Measurements from ENCODE around the gene KCNB1.

Gene KCNB1

DNA sequence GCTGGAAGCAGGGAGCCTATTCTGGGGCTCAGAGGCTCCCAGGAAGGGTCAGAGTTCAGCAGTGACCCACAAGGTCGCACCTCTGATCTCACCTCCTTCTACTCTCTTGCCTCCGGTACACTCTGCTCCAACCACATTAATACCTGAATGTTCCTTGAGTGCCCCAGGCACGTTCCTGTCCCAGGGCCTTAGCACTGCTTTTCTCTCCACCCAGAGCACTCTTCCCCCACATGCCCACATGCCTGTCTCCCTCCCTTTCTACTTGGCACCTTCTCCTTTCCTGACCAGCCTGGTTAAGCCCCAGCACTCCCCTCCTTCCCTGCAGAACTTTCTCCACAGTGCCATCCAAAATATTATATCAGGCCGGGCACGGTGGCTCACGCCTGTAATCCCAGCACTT lies 13.4 kb downstream of the KCNB1 start:
- DNase-seq (ENCODE audit: low read depth) = no peak

DNA sequence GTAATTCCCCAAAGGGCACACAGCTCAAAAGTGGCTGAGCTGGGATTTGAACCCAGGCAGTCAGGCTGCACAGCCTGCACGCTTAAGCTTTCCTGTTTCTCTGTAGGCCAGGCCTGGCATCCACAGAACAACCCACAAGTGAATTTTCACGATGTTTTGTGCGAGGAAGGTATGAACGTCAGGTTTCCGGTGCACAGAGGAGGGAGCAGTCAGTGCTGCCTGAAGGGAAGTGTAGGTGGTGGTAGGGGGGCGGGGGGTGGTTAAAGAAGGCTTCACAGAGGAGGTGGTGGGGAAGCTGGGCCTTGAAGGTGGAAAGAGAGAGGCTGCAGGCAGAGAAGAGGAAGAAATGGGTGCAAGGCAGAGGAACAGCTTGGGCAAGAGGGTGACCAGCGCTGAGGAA lies 14.1 kb downstream of the KCNB1 start:
- DNase-seq (ENCODE audit: low read depth) = no peak

DNA sequence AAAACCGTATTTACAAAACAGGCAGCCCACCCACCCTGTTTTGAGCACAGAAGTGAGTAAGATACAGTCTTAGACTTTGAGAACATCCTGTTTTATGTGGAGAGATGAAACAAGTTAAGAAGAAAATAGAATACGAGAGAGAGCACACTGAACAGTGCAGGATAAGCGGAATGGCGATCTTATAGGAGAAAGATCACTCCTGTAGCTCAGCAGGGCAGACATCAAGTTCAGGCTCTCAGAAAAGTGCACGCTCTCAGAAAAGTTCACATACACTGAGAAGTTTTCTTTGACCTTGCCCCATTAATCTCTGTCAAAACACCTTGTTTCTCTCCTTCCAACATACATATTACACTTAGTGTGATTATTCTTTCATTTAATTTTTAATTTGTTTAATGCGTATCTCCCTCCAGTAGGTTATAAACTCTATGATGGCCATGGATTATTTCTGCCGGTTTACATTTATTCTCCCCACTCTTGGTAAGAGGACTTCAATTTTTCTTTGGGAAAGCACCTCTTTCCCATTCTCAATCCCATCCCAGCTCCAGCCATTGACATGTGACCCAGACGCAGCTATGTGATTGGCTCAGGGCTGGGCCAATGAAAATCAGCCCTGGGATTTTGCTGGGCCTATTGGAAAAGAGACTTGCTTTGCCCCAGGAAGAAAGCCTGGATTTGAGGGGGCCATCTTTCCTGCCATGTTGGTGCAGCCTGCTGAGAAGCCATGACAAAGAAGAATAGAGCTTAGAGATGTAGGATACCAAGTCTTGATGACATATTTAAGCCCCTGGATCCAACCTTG lies 16.2 kb downstream of the KCNB1 start:
- DNase-seq (ENCODE audit: low read depth) = no peak

DNA sequence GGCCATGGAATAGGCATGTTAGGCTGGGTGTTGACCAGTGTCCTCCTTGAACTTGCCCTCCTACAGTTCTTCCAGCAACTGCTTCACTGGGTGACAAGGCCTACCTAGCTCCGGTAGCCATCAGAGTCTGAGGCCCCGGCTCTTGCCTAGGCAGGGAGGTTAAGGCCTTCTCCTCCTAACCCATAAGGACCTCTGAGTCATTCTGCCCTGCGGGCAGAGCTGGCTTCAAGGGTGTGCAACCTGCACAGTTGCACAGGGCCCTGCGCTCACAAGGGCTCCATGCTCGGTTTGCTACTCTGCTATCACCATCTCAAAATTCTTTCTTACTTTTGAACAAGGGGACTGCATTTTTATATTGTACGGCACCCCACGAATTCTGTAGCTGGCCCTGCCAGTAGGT lies 17.9 kb downstream of the KCNB1 start:
- DNase-seq (ENCODE audit: low read depth) = no peak

DNA sequence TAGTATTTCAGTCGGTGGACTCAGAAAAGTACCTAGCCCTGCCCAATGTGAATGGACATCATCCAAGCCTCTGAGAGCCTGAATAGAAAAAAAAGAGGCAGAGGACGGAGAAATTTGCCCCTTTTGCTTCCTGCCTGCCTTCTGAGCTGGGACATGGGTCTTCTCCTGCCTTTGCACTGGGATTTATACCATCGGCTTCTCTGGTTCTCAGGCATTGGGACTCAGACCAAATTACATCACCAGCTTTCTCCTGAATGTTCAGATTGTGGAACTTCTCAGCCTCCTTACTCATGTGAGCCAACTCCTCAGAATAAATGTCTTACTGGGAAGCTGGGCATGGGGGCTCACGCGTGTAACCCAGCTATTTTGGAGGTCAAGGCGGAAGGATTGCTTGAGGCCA lies 19.8 kb downstream of the KCNB1 start:
- no peak for DNase-seq (ENCODE audit: low read depth)

DNA sequence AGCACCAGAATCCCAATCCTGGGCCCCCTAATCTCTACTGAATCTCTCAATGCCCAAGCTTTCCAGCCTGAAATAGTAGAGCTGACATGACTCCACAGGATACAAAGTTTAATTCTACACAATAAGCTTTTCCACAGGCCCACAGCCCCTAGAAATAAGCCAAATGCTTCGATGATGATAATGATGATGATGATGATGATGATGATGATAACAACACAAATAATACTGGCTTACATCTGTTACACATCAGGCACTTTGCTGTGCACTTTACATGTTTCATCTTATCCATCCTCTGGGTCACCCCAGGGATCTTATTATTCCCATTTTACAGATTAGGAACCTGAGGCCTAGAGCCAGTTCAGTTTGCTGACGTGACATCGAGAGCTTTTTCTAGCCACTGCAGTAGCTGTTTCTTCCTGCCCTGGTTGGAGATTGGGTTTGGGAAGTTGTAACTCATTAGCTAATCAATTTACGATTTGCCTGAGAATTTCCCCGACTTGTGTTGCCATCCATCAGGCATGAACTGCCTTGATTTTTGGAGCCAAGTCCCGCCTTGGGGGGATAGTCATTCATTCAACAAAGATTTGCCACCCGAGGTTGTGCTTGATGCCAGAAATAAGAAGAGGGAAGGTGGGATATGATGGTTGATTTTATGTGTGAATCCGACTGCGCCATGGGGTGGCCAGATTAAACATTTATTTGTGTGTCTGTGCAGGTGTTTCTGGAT lies 20.4 kb downstream of the KCNB1 start:
- DNase-seq (ENCODE audit: low read depth) = no peak

DNA sequence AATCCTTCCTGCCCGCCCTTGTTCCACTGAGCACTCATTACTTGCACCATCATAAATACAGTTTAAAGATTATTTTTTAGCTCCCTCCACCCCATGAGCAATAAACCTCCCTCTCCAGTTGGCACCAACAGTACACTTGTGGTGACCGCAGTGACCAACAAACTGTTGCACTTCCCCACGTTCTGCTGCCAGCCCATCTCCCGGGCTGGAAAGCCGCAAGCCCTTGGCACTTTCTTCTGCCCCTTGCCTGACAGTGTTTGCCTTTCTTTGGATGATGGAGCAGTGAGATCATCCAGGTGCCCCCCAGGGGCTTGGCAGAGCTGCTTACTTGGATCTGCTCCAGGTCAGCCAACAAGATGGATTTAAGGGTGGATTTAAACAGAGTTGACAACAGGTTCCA lies 21.6 kb downstream of the KCNB1 start:
- no peak for DNase-seq (ENCODE audit: low read depth)

DNA sequence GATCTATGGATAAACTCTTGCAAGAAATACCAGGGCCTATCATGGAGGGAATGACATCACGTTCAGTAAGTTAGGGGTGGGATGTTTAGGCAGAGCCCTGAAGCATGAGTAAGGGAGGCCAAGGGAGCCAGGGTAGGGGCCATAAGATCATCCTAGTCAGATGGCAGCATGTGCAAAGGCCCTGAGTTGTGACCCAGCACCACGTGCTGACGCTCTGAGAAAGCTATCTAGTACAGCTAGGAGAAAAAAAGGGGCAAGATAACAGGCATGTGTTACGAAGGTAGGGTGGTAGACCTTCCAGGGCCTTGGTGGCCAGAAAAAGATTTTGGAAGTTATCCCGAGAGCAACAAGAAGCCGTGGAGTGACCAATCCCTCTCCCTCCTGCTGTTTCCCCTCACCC lies 22.3 kb downstream of the KCNB1 start:
- no peak for DNase-seq (ENCODE audit: low read depth)

DNA sequence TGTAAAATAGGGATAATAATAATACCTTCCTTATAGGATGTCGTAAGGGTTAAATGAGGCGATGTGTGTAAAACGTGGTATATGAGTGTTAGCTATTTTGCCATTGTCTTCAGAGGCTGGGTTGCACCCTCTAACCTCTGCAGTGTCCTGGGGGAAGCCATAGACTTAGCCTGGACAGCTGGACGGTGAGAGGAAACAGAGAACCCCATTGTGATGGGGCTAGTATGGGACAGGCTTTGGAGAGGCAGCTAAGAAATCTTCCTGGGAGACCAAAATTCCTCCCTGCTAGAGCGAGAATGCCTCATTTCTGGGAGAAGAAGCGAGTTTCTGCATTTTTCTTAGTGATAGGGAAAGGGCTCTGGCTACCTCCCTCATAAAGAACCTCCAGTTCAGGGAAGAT lies 22.8 kb downstream of the KCNB1 start:
- DNase-seq (ENCODE audit: low read depth) = no peak

DNA sequence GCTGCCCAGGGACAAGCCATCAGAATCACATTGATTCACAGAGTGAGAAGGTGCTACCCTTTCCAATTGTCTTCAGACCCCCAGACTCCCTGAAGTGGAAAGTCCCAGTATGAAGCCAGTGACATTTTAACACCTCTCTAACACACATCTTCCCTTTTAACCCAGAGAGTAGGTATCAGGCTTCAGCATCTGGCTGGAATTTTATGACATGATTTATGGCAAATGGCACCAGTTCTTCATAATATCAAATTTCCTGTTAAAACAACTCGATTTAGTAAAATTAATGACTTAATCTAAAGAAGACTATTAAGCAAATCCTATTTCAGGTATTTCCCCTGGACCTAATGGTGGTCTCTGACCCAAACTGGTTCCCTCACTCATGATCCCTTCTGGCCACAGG lies 25.0 kb downstream of the KCNB1 start:
- no peak for DNase-seq (ENCODE audit: low read depth)

DNA sequence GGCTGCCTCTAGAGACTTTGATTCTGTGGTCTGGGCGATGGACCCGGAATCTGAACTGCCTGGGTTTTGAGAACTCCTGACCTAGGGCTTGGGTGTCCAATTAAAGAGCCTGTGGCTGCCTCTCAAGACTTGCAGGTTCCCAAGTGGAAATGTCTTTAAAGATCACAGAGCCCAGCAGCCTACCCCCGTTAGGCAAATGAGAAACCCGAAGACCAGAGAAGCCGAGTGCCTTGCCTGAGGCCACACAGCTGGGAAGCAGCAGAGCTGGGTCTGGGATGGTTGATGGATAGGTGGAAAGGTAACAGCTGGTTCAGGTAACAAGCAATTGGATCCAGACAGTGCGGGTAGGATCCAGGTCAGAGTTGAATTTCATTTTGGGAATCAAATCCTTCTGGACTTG lies 25.8 kb downstream of the KCNB1 start:
- DNase-seq (ENCODE audit: low read depth) = no peak

DNA sequence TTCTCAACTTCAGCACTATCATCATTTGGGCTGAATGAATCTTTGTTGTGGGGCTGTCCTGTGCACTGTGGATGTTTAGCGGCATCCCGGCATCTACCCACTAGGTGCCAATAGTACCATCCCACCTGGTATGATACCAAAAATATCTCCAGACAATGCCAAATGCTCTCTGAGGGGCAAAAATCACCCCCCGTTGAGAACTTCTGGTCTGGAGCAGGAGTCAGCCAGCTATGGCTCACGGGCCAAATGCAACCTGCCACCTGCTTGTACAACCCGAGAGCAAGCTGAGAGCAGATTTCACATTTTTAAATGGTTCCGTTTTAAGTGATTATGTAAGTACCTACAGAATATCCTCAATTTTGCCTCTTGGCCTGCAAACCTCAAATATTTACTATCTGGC lies 26.8 kb downstream of the KCNB1 start:
- no peak for DNase-seq (ENCODE audit: low read depth)

DNA sequence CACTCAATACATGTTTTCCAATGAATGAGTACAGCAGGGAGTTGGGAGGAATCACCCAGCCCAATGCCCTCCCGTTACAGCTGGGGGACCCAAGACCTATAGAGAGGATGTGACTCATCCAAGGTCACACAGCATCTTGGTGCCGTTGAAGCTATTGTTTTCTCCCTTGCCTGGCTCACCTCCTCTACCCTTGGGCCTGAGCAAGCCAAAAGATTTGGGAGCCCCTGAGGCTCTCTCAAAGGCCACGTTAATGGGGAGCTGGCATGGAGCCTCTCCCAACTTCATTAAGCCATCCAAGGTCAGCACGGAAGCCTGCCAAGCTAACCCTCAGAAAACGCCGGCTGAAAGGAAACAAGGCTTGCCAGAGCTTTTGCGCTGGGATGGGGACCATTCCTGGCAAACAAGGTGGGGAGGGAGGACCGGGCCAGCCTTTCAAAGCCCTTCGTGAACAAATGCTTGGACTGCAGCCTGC lies 30.4 kb downstream of the KCNB1 start:
- no peak for DNase-seq (ENCODE audit: low read depth)

DNA sequence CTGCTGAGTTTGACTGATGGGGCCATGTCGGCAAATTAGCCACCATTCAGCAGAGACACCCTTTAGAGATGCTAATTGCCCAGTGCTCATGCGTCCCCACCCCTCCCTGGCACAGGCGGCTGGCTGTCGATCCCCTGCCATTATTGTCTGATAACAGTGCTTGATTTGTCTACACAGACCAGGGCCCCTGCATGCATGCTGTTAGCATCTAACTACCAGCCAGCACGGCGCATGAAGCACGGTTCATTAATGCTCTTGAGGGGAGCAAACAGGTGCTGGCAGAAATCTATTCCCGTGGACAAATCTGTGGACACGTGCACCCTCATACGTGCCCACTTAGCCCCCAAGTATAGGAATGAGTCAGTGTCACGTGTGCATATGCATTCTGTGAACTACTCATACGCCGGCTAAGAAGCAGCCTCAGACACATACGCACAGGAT lies 32.2 kb downstream of the KCNB1 start:
- DNase-seq (ENCODE audit: low read depth) = no peak

DNA sequence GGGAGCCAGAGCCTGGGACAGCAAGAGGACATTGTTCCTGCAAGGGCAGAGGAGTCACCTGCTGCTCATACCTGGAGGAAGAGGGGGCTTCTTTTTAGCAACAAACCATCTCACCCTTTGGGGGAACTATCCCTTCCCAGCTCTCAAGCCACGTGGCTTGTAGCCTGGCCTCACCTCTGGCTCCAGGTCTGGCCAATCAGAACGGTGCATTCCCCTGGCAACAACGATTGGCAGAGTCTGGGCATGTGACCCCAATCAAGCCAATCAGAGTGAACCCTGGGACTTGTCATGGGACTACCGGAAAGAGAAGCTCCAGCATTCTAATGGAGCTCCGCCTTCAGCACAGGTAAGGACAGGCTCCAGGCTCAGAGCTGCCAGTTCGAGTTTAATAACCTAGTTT lies 33.6 kb downstream of the KCNB1 start:
- DNase-seq (ENCODE audit: low read depth) = no peak

DNA sequence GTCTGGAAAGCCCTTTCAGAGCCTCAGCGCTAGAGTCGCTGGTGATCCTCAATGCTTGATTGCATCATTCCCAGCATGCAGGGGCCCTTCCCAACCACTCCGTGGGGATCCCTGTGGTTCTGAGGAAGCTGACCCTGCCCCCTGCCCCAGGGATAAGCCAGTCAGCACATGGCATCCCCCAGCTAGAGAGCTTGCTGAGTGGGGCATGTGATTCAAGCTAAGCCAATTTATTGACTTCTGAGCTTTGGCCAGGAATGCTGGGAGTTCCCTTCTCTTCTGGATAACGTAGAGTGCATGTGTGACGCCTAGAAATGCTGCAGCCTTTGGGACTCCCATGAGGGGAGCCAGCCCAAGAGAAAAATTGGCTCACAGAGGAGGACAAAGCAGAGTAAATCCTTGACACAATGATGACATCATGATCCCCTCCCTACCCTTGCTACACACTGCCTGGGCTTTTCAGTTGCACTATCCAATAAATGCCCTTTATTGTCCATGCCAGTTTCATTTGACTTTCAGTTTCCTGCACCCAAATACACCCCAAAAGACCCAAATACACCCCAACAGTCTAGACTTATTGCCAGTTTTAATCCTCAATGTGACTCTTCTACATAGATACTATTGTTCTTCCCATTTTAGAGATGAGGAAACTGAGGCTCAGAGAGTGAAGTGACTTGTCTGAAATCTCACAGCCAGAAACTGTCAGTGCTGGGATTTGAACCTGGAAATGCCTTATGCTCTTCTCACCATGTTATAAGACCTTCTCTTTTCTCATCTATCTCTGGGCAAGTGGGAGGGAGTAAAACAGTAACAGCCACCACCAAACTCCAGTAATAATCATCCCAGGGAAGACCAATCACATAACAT lies 34.3 kb downstream of the KCNB1 start:
- DNase-seq (ENCODE audit: low read depth) = peak; percentile 39

DNA sequence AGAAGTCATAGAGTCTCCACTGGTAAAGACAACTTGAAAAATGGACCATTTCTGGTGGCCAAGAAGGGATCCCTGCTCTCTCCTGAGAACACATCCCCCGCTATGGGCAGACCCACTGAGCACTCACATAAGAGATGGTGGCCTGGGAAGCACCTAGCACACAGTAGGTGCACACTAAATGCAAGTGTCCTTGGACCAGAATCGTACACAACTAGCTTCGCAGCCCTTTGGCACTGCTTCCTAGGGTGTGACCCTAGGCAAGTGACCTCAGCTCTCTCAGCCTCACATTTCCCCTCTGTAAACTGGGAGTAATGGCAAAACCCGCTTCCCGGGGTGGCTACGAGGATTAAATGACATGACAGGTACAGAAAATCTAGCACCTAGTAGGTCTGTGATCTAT lies 35.1 kb downstream of the KCNB1 start:
- no peak for DNase-seq (ENCODE audit: low read depth)

DNA sequence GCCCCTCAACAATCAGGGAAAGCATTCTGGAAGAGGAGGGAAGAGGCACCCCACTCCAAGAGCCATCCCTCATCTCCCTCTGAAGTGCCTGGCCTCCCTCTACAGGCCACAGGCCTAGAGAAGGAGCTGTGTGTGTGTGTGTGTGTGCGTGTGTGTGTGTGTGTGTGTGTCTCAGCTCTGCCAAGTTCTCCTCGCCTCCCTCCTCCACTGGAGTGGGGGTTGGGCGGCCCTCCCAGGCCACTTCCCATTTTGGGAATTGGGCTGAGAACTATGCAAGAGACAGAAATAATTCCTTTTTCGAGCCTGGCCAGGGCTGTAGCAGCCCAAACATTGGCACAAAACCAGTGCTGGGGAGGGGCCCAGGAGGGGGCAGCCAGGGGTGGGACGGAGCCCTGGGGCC lies 35.7 kb downstream of the KCNB1 start:
- peak; percentile 32 for DNase-seq (ENCODE audit: low read depth)

DNA sequence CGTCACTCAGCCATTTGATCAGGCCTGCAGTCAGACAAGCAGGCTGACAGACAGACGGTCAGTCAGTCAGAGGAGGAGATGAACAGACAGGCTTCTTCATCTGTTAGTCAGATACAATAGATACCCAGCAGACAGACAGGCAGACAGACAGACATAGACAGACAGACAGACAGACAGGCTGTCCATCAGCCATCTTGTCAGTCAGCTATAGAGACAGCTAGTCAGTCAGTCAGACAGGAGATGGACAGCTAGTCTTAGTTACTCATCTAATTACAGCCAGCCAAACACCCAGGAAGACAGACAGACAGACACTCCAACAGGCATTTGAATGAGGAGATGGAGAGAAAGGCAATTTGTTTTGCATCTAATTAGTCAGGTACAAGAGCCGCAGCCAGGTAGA lies 36.4 kb downstream of the KCNB1 start:
- no peak for DNase-seq (ENCODE audit: low read depth)

DNA sequence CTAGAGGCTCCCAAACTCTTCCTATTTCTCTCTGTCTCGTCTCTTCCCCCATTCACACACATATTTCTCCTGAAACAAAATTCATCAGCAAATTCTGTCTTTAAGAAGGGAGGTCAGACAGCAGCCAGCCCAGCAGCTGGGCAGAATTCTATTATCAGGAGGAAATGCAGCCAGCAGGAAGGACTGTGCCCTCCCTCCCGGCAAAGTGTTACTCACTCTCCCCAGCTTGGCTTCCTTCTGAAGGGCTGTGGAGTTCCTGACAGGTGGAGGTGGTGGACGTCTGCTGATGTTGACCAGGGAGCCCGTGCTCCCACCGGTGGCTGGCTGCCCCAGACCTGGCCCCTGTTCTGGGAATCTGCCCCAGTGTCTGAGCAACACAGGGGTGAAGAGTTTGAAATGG lies 37.3 kb downstream of the KCNB1 start:
- no peak for DNase-seq (ENCODE audit: low read depth)

DNA sequence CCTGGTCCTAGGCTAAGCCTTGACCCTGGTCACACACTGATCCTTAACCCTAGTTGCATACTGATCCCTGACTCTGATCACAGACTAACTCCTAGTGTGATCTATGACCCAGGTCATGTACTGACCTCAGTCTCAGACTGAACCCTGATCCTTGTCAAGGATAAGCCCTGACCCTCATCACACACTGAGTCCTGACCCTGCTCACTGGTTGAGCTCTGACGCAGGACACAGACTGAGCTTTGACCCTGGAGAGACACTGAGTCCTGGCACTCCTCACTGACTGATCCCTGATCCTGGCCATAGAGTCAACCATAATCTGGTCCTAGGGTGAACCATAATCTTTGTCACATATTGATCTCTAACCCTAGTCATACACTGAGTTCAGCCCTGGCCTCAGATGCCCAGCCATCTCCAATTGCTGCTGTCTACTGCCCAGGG lies 37.9 kb downstream of the KCNB1 start:
- DNase-seq (ENCODE audit: low read depth) = no peak

DNA sequence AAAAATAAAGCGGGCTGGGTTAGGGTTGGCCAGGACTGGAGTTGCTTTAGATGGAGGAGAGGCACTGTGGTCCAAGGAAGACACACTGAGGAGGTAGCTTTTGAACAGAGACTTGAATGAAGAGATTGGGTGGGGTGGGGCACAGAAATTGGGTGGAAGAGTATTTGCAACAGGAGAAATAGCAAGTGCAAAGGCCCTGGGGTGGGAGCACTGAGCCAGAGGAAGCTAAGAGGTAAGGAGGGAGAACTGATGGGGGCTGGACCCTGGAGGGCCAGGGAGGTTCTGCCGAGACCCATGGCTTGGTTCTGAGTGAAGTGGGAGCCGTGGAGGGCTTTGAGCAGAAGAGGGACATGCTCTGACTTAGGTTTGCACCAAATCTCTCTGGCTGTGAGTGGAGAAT lies 45.4 kb downstream of the KCNB1 start:
- no peak for DNase-seq (ENCODE audit: low read depth)

DNA sequence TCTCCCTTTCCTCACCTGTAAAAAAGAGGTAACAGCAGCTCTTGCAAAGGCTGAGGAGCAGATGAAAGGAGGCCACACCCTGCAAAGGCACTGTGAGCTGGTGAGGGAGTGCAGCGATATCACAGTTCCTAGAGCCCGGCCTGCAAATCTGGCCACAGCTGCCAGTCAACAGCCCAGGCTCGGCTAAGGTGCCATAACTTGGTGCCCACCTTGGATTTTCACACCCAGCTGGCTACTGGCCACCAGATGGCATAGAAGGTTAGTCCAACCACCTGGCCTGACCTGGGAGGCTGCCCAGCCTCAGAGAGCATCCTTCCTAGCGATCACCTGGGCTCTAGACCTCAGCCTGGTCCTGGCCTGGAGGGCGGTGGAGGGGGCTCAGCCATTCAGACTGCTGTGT lies 46.8 kb downstream of the KCNB1 start:
- no peak for DNase-seq (ENCODE audit: low read depth)

Data from fibroblast of the conjunctiva (primary cell).